GM19035 (cell line): ENCODE results near the gene B3GALT4.
"Not testable (repeated sequence)": the region's sequence is repeated elsewhere in the genome, so short reads cannot be mapped to it uniquely, and the experiment has no call there.

Experiments used
- ATAC-seq: cut with Tn5 transposase; IDR thresholded peaks from one replicate; pipeline ENCODE4 v1.9.1; 2021; ENCODE audit not compliant: unreplicated experiment

Gene B3GALT4

DNA sequence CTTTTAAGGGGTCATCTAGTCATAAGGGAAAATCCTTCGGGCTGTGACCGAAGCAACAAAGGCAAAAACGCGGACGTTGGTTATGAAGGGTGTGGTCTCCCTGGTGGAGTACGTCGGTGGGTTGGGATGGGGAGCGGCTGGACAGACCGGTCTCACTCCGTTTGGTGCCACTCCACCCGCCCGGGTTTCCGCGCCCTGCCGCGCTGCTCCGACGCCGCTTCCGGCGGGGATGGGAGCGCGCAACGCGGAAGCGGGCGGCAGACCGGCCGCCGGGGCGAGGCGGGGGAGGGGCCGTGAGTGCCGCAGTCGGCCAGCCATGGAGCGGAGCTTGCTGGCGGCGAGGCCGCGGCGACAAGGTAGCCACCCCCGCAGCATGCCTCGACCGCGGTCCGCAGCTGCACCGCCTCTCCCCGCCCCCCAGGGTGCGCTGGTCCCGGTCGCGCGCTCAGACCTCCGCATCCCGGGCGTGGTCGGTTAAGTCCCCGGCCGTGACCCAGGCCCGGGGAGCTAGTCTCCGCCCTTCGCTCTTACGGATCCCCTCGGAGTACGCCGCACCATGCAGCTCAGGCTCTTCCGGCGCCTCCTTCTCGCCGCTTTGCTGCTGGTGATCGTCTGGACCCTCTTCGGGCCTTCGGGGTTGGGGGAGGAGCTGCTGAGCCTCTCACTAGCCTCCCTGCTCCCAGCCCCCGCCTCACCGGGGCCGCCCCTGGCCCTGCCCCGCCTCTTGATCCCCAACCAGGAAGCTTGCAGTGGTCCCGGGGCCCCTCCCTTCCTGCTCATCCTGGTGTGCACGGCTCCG, at the start of gene B3GALT4:
Gene B3GALT4 (plus strand): TSS at position 260 of the 799 bp plus-strand sequence. CDS start 297 bp downstream, at position 557.
- ATAC-seq, result peak; percentile 52

- no peak for ATAC-seq
Observed at GRCh38 chr6:33235221-33235634, 41.7 kb upstream of the B3GALT4 start.

- no peak for ATAC-seq
Observed at GRCh38 chr6:33236328-33236727, 40.6 kb upstream of the B3GALT4 start.

DNA sequence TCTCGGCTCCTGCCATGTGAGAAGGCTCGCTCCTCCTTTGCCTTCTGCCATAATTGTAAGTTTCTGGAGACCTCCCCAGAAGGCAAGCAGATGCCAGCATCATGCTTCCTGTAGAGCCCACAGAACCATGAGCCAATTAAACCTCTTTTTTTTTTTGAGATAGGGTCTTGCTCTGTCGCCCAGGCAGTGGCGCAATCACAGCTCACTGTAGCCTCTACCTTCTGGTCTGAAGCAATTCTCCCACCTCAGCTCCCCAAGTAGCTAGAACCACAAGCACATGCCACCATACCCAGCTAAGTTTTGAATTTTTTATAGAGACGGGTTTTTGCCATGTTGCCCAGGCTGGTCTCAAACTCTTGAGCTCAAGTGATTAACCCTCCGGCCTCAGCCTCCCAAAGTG, 40.1 kb upstream of the B3GALT4 start:
- ATAC-seq, result no peak

GRCh38 chr6:33237741-33238140, 39.2 kb upstream of the B3GALT4 start:
- ATAC-seq, result no peak

DNA sequence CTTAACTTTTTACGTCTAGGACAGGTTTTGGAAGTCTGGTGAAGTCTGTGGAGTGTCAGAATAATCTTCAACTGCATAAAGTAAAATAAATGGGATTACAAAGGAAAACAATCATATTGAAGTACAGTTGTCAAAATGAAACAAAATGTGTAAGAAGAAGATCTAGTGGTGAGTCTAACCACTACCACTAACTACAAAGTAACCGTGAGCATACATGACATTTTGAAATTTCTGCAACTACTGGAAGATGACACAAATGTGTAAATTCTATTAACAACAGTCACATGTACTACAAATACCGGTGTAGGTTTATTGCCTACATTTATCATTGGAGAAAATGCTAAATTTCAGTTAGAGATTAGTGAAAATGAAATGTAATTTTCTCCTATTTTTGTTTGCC, 35.0 kb upstream of the B3GALT4 start:
- no peak for ATAC-seq

- no peak for ATAC-seq
Observed at GRCh38 chr6:33243476-33243875, 33.4 kb upstream of the B3GALT4 start.

DNA sequence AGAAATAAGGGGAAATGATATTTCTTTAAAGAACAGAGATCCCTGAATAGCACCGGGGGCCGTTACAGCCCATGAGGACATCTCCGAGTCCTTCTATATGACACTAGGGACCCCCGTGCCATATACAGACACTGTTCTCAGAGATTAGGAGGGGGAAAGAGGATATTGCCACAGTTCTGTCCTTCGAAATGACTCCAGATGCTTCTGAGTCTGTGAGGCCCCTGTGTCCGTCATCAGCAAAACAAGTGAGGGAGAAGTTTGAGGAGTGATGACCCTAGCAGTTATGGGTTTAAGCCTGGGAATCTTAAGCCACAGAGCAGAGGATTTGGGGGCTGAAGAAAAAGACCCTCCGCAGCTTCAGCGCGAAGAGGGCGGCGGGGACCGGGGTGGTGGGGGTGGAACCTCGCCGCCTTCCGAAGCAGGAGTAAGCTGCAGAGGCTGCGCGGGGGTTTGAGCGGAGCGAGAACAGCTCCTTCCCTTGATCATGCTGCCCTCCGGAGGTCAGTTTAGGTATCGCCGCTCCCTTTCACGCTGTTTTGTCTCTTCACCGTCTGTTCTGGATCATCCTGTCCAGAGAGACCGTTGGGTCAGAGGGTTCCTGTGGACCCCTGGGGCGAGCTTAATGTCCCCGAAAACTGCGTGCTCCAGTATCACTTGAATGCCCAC, 28.8 kb upstream of the B3GALT4 start:
- ATAC-seq, result no peak

- no peak for ATAC-seq
Observed at GRCh38 chr6:33248643-33248931, 28.3 kb upstream of the B3GALT4 start.

DNA sequence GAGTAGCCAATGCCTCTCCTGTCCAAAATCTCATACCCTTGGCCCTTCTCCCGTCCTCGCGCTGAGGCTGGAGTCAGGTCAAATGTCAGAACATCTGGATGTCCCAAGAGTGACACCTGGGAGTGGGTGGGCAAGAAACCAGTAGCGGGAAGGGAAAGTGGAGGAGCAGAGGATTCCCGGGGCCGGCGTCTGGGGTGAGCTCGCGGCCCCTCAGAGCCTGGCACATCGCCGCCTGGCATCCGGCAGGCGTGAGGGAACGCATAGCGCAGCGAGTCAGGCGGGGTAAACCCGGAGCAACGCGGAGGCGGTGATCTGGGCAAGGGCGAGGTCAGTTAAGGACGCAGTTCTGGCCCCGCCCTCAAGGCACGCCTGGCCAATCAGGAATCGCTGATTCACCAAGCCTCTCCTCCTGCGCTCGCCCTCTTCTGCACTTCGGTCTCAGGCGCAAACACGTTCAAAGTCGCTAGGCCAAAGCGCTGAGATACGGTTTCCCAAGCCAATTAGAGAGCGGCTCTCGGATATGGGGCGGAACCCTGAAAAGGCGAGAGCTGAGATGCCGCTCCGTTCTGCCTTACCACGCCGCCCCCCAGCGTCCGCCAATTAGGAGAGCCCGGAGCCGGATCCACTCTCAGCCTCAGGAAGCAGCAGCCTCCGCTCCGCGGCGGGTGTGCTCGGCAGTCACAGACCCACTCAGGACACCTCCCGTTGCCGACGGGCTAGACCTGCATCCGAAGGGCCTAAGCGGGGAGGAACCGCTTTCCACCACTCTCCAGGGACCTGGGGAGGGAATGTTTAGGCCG, 27.8 kb upstream of the B3GALT4 start:
- peak; percentile 89 for ATAC-seq

GRCh38 chr6:33249732-33250630, 26.9 kb upstream of the B3GALT4 start:
- ATAC-seq, result no peak

- no peak for ATAC-seq
Observed at GRCh38 chr6:33250731-33251130, 26.2 kb upstream of the B3GALT4 start.

DNA sequence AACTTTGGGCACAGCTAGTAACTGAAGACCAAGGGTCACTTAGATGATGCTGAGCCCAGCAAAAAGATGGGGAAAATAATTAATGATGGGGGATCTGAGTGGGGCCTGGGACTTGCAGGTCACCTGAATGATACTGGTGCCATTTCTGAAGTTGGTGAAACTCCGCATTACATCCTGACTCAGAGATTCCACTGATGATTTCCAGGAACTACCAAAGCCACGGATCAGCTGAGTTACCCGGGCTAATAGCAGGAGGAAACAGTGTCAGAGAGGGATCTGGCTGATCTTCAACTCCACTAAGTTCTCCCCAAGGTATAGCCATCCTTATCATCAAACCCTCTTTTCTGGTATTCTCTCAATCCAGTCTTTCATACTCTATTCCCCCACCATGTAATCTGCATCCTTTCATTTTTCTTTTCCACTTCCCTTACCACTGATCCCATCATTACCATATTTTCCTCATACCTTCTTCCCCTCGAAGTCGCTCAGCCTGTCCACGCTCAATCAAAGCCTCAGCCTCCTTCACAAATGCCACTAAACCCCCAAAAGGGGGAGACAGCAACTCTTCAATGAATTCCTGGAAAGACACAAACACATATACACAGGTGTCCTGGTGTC, 25.4 kb upstream of the B3GALT4 start:
- no peak for ATAC-seq

DNA sequence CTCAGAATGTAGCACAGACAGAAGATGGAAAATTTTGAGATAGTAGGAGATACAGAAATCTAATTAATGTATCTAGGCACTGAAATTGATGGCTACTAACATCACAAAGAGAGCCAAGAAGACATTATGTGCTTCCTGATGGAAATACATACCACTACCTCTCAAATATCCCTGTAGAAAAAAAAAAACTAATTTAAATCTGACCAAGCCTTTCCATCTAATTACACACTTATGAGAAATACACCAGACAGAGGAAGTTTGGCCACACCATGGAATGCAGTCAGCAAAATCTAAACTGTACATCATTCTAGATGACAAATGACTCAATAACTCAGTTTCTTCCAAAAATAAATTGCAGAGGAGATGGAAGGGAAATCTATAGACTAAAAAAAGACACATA, 24.2 kb upstream of the B3GALT4 start:
- no peak for ATAC-seq

DNA sequence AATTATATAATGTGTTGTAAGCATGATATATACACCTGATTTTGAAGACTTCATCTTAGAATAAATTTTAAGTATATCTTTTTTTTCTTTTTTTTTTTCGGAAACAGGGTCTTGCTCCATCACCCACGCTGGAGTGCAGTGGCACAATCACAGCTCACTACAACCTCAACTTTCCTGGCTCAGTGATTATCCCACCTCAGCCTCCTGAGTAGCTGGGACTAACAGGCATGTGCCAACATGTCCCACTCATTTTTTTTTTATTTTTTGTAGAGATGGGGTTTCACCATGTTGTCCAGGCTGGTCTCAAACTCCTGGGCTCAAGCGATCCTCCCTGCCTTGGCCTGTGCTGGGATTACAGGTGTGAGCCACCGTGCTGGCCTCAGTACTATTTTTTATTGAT, 22.3 kb upstream of the B3GALT4 start:
- no peak for ATAC-seq

DNA sequence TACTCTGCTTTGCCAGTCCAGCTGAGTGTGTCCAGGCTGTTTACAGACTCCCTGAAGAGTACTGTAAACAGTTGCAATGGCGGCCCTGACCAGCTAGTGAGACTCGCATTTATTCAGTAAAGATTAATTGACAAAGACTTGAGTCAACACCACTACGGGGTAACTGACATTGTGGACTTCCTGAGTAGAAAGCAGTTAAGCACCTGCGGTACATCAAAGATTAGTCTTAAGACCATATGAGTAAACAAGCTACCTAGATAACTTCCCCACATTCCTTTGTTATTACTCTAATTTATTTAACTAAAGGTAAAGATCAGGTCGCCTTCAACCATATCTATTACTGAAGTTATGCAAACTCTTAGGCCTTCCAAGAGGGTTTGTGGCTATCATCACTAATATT, 17.9 kb upstream of the B3GALT4 start:
- no peak for ATAC-seq

GRCh38 chr6:33262490-33262889, 14.4 kb upstream of the B3GALT4 start:
- not testable (repeated sequence) for ATAC-seq

DNA sequence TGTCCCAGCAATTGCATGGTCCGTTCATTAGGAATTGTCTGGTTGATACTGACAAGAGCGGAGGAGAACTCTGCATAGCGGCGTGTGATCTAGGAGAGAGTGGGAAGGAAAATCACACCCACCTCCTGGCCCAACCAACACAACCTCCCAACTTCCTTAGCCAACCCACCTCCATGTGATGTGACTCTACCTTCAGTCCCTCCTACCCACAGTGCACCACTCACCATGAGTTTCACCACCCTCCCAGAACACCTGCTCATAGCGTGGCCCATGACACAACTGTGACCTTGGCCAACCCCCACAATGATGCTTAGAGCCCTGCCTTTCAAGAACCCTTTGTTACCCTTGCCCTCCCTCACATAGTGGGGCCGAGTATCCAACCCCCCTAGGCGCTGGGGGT, 12.9 kb upstream of the B3GALT4 start:
- no peak for ATAC-seq

GRCh38 chr6:33271117-33271467, 5.8 kb upstream of the B3GALT4 start:
- ATAC-seq, result no peak

GRCh38 chr6:33271468-33272274, 5.3 kb upstream of the B3GALT4 start, which contains the start of the genes RPS18 and VPS52:
Gene RPS18 (plus strand): TSS chr6:33272075. CDS start chr6:33272120, 45 bp downstream.
Gene VPS52 (minus strand): TSS chr6:33271876. CDS start chr6:33271675, 201 bp downstream.
- peak; percentile 86 for ATAC-seq
